ENCODE measurements around the gene SGK1. TPM values are rescaled to one million over a fixed set of nuclear protein-coding genes. Genes with fewer than 3 reads are reported as not detected.
"Not testable (repeated sequence)": the region's sequence is repeated elsewhere in the genome, so short reads cannot be mapped to it uniquely, and the experiment has no call there.

SGK1 gene
- total RNA-seq, 1 experiment from 2014 or later: 40.9 TPM

GRCh38 chr6:134304381-134304780 is 13.5 kb downstream of the SGK1 start:
- DNase-seq (ENCODE audit: low read depth): not testable (repeated sequence)

GRCh38 chr6:134303891-134304290 is 14.0 kb downstream of the SGK1 start:
- DNase-seq (ENCODE audit: low read depth): no peak

- DNase-seq (ENCODE audit: low read depth): peak; percentile 66
These were observed 18.7 kb downstream of the SGK1 start for GRCh38 chr6:134299236-134299635.

- DNase-seq (ENCODE audit: low read depth): no peak
These were observed 21.1 kb downstream of the SGK1 start for GRCh38 chr6:134296762-134297161.

GRCh38 chr6:134295953-134296553 is 21.9 kb downstream of the SGK1 start:
- DNase-seq (ENCODE audit: low read depth): peak; percentile 89

GRCh38 chr6:134293659-134294161 is 24.2 kb downstream of the SGK1 start:
- DNase-seq (ENCODE audit: low read depth): no peak

GRCh38 chr6:134291156-134291555 is 26.8 kb downstream of the SGK1 start:
- DNase-seq (ENCODE audit: low read depth): no peak

- DNase-seq (ENCODE audit: low read depth): no peak
These were observed 28.7 kb downstream of the SGK1 start for GRCh38 chr6:134289204-134289575.

GRCh38 chr6:134288538-134289203 is 29.2 kb downstream of the SGK1 start:
- DNase-seq (ENCODE audit: low read depth): peak; percentile 78

- DNase-seq (ENCODE audit: low read depth): peak; percentile 19
These were observed 29.9 kb downstream of the SGK1 start for GRCh38 chr6:134287859-134288537.

- no peak for DNase-seq (ENCODE audit: low read depth)
These were observed 35.1 kb downstream of the SGK1 start for GRCh38 chr6:134282816-134283215.

GRCh38 chr6:134281388-134281787 is 36.5 kb downstream of the SGK1 start:
- no peak for DNase-seq (ENCODE audit: low read depth)

- no peak for DNase-seq (ENCODE audit: low read depth)
These were observed 39.9 kb downstream of the SGK1 start for GRCh38 chr6:134278000-134278399.

- DNase-seq (ENCODE audit: low read depth): not testable (repeated sequence)
These were observed 41.0 kb downstream of the SGK1 start for GRCh38 chr6:134276891-134277377.

- no peak for DNase-seq (ENCODE audit: low read depth)
These were observed 45.5 kb downstream of the SGK1 start for GRCh38 chr6:134272374-134272773.

- no peak for DNase-seq (ENCODE audit: low read depth)
These were observed 50.0 kb downstream of the SGK1 start for GRCh38 chr6:134267917-134268361.

GRCh38 chr6:134266776-134267175 is 51.1 kb downstream of the SGK1 start:
- no peak for DNase-seq (ENCODE audit: low read depth)

GRCh38 chr6:134261766-134262165 is 56.1 kb downstream of the SGK1 start:
- no peak for DNase-seq (ENCODE audit: low read depth)

- DNase-seq (ENCODE audit: low read depth): no peak
These were observed 59.0 kb downstream of the SGK1 start for GRCh38 chr6:134258849-134259306.

GRCh38 chr6:134257516-134257915 is 60.4 kb downstream of the SGK1 start:
- no peak for DNase-seq (ENCODE audit: low read depth)

- DNase-seq (ENCODE audit: low read depth): no peak
These were observed 61.0 kb downstream of the SGK1 start for GRCh38 chr6:134256862-134257261.

- not testable (repeated sequence) for DNase-seq (ENCODE audit: low read depth)
These were observed 62.6 kb downstream of the SGK1 start for GRCh38 chr6:134255280-134255679.

- DNase-seq (ENCODE audit: low read depth): no peak
These were observed 63.8 kb downstream of the SGK1 start for GRCh38 chr6:134254118-134254517.

All from Daoy (cell line).